DOHH2 (cell line): Measurements from ENCODE around the gene ADAM8.
A peak's percentile ranks its signal among the peaks of the same experiment; 100 is the strongest.

Experiments used
- H3F3A ChIP-seq: fragments of 200-600 bp; sonication (generic), shearing (Covaris generic); 2 replicates; pipeline ENCODE4 v1.6.0; 2016; ENCODE audit warnings: antibody characterized with exemption, mild to moderate bottlenecking; ENCODE audit not compliant: control insufficient read depth, insufficient read depth
- H3K27ac ChIP-seq: fragments of 200-600 bp; sonication (generic); 2 replicates; pipeline ENCODE4 v1.5.1; 2014; ENCODE audit warnings: low read depth, mild to moderate bottlenecking, low read length, moderate library complexity
- H3K27me3 ChIP-seq: fragments of 200-600 bp; sonication (generic); 2 replicates; pipeline ENCODE4 v1.6.1; 2014; ENCODE audit warnings: mild to moderate bottlenecking, low read length, mixed read lengths; ENCODE audit not compliant: control insufficient read depth
- H3K36me3 ChIP-seq: fragments of 200-600 bp; sonication (generic); 2 replicates; pipeline ENCODE4 v1.6.1; 2014; ENCODE audit warnings: mild to moderate bottlenecking, low read length, moderate library complexity, mixed read lengths; ENCODE audit not compliant: control insufficient read depth
- H3K4me1 ChIP-seq: fragments of 200-600 bp; sonication (generic); 2 replicates; pipeline ENCODE4 v1.6.1; 2014; ENCODE audit warnings: mild to moderate bottlenecking, low read length, mixed read lengths; ENCODE audit not compliant: control insufficient read depth
- H3K4me2 ChIP-seq: fragments of 200-600 bp; sonication (generic); 2 replicates; pipeline ENCODE4 v1.6.0; 2014; ENCODE audit warnings: mild to moderate bottlenecking, low read length, moderate library complexity
- H3K4me3 ChIP-seq: fragments of 200-600 bp; sonication (generic); 2 replicates; pipeline ENCODE4 v1.5.1; 2014; ENCODE audit warnings: mild to moderate bottlenecking, low read length, mixed read lengths
- H3K79me2 ChIP-seq: fragments of 200-600 bp; sonication (generic); 2 replicates; pipeline ENCODE4 v1.6.1; 2014; ENCODE audit warnings: mild to moderate bottlenecking, low read length, mixed read lengths; ENCODE audit not compliant: control insufficient read depth
- H3K9me2 ChIP-seq: fragments of 200-600 bp; sonication (generic); replicated peaks from 2 replicates; pipeline ENCODE4 v1.6.1; 2014; ENCODE audit warnings: mild to moderate bottlenecking, low read length, mixed read lengths; ENCODE audit not compliant: control insufficient read depth
- H3K9me3 ChIP-seq: fragments of 200-600 bp; sonication (generic); 2 replicates; pipeline ENCODE4 v1.6.1; 2014; ENCODE audit warnings: antibody characterized with exemption, low read length, mixed read lengths; ENCODE audit not compliant: control insufficient read depth, insufficient read depth
- H4K20me1 ChIP-seq: fragments of 200-600 bp; sonication (generic); 2 replicates; pipeline ENCODE4 v1.6.0; 2014; ENCODE audit warnings: low read depth, mild to moderate bottlenecking, antibody characterized with exemption, low read length, moderate library complexity; ENCODE audit not compliant: control insufficient read depth, insufficient read depth
- EZH2phosphoT487 ChIP-seq: fragments of 200-600 bp; sonication (generic); IDR thresholded peaks from 2 replicates; pipeline ENCODE4 v1.6.1; 2017; ENCODE audit warnings: borderline replicate concordance, mild to moderate bottlenecking, antibody characterized with exemption, low read length, moderate library complexity, mixed read lengths
- TF ChIP-seq, protein P1 (sequence below): fragments of 200-600 bp; sonication (generic); IDR thresholded peaks from one replicate; pipeline ENCODE4 v1.5.1; 2014; ENCODE audit warnings: antibody characterized with exemption, mild to moderate bottlenecking, low read depth, low read length; ENCODE audit not compliant: poor library complexity, severe bottlenecking

The ADAM8 gene

DNA sequence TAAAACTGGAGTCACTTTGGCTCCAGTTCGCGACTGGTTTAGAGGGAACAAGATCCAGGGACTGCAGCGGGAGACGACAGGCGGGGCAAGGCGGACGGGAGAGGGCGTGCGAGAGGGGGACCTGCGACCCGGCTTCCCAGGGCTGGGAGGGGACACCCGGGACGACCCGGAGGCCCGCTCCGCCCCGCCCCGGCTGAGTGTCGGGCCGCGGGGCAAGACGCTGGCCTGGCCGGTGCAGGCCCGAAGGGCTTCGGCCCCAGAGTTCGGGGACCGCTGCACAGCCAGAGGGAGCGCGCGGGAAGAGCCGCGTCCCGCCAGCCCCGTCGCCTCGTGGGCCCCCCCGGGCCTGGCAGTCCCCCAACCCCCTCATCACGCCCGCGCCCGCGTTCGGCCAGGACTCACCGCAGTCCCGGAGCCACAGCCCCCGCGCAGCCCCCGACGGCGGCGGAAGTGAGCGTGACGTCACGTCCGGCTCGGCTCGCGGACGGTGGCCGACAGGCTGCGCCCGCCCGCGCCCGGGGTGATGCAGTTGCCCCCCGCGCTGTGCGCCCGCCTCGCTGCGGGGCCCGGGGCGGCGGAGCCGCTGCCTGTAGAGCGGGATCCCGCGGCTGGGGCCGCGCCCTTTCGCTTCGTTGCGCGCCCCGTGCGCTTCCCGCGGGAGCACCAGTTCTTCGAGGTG is 31.9 kb upstream of the ADAM8 start, which contains the start of the genes TUBGCP2 and ZNF511:
Gene TUBGCP2 (minus strand): TSS at position 452 of the 679 bp plus-strand sequence. CDS start 5,931 bp downstream, outside the sequence.
Gene ZNF511 (plus strand): TSS at position 494 of the 679 bp plus-strand sequence. CDS start 30 bp downstream, at position 524.
- Histone ChIP-seq H3K4me2 (peak within 1 kb of the TSS; percentile 83), H3F3A (no peaks in the 10 kb centered on the region), H3K9me2 (no peaks in the 10 kb centered on the region), H3K9me3 (no peaks in the 10 kb centered on the region), H3K79me2 (peaks cover 55% of the 10 kb centered on the region), H4K20me1 (peaks cover 25% of the 10 kb centered on the region), H3K27me3 (no peaks in the 10 kb centered on the region), H3K4me1 (peaks cover 15% of the 10 kb centered on the region), H3K27ac (peak within 1 kb of the TSS; percentile 73), H3K36me3 (peaks cover 39% of the 10 kb centered on the region), H3K4me3 (peak within 1 kb of the TSS; percentile 79)
- TF ChIP-seq, protein P1, sequence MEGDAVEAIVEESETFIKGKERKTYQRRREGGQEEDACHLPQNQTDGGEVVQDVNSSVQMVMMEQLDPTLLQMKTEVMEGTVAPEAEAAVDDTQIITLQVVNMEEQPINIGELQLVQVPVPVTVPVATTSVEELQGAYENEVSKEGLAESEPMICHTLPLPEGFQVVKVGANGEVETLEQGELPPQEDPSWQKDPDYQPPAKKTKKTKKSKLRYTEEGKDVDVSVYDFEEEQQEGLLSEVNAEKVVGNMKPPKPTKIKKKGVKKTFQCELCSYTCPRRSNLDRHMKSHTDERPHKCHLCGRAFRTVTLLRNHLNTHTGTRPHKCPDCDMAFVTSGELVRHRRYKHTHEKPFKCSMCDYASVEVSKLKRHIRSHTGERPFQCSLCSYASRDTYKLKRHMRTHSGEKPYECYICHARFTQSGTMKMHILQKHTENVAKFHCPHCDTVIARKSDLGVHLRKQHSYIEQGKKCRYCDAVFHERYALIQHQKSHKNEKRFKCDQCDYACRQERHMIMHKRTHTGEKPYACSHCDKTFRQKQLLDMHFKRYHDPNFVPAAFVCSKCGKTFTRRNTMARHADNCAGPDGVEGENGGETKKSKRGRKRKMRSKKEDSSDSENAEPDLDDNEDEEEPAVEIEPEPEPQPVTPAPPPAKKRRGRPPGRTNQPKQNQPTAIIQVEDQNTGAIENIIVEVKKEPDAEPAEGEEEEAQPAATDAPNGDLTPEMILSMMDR: no peak
- TF ChIP-seq EZH2phosphoT487: no peak

DNA sequence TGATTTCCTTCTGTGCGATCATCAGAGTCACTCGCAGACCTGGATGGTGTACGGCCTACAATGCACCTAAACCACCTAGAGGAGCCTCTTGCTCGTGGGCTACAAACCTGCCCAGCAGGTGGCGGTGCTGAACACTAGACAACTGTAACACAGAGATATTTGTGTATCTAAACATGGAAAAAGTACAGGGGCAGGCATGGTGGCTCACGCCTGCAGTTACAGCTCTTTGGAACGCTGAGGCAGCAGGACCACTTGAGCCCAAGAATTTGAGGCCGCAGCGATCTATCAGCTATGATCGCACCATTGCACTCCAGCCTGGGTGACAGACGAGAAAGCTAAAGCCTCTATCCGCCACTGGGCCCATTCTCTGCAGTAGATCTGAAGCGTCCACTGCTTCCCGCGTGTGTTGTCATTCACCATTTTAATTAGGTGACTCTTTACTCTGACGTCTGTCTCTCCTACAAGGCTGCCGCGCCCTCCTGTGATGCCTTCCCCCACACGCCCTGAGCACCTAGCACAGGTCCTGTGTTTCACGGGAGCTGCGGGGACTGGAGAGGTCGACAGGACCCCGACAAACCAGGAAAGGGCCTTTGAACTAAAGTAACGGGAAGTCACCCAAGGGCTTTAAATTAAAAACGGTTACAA is 31.2 kb upstream of the ADAM8 start:
- H3K4me1 ChIP-seq: peaks cover 15% of the 10 kb centered on the region
- H3K79me2 ChIP-seq: peaks cover 61% of the 10 kb centered on the region
- H3K4me3 ChIP-seq: peak overlapping the region; percentile 79
- TF ChIP-seq, protein P1: peak; percentile 85
- TF ChIP-seq EZH2phosphoT487: no peak
- peak overlapping the region; percentile 83 for H3K4me2 ChIP-seq
- no peaks in the 10 kb centered on the region for H3K9me2 ChIP-seq
- H3K36me3 ChIP-seq: peaks cover 35% of the 10 kb centered on the region
- no peaks in the 10 kb centered on the region for H3K27me3 ChIP-seq
- H4K20me1 ChIP-seq: peaks cover 25% of the 10 kb centered on the region
- H3K27ac ChIP-seq: peak overlapping the region; percentile 73
- no peaks in the 10 kb centered on the region for H3K9me3 ChIP-seq
- no peaks in the 10 kb centered on the region for H3F3A ChIP-seq

DNA sequence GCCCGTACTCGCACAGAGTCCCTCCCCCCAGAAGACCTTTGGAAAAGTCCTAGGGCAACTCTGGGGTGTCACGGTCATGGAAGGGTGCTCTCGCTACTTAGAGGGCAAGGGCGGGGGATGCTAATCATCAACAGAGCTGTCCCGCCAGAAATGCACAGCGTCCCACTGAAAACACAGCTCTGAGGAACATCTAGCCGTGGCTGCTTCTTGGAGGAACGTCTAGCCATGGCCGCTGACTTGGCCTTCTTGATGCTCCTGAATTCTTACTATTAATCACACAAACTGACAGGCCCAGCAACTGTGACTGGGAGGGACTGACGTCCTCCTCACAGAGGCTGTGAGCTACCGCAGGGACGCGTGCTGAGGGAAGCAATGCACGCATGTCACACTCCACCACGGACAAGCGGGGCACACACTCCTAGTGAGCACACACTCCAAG is 30.3 kb upstream of the ADAM8 start:
- peak overlapping the region; percentile 83 for H3K4me2 ChIP-seq
- peak overlapping the region; percentile 79 for H3K4me3 ChIP-seq
- H3F3A ChIP-seq: no peaks in the 10 kb centered on the region
- H3K79me2 ChIP-seq: peaks cover 66% of the 10 kb centered on the region
- peaks cover 29% of the 10 kb centered on the region for H4K20me1 ChIP-seq
- no peaks in the 10 kb centered on the region for H3K9me3 ChIP-seq
- H3K27me3 ChIP-seq: no peaks in the 10 kb centered on the region
- no peaks in the 10 kb centered on the region for H3K9me2 ChIP-seq
- peaks cover 34% of the 10 kb centered on the region for H3K36me3 ChIP-seq
- H3K4me1 ChIP-seq: peaks cover 15% of the 10 kb centered on the region
- no peak overlapping the region for H3K27ac ChIP-seq
- TF ChIP-seq, protein P1: no peak
- TF ChIP-seq EZH2phosphoT487: no peak
